Measurements from ENCODE around the gene CRACR2A. TPM values are rescaled to one million over a fixed set of nuclear protein-coding genes. Genes with fewer than 3 reads are reported as not detected.

The CRACR2A gene
- total RNA-seq, 1 donor from 2014 or later, result 0.82 TPM

DNA sequence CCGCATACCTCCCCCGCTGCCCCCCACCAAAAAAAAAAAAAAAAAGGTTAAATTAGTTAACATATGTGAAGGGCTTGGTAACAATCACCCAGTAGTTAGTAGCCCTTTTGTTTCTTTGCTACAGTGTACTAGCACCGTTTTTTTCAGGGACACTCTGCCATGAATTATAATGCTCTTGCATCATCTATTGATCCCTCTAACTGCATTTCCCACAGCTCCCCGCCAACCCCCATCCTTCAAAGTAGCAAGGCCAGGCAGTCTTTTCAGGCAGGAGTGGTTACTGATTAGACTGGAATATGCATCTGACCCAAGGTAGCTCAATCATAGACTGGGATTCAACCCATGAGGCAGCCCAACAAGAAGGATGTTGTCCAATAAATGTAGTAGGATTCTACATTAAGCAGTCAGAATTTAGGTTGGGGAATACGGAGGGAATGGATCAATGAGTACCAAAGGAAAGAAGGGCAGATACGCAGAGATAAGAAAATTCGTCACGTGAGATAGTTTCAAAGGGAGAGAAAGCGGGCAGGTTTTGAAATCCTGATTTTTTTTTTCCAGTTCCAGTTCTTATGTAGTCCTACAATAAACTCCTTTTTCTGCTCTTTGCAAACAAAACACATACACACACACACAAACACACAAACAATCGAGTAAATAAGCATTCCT lies 39.8 kb upstream of the CRACR2A start:
- H3K27me3 Mint-ChIP-seq (ENCODE audit: low read depth), result peaks cover 3% of the 10 kb centered on the region
- H3K27ac Mint-ChIP-seq (ENCODE audit: unreplicated experiment), result no peak overlapping the region
- no peak overlapping the region for H3K4me3 Mint-ChIP-seq (ENCODE audit: unreplicated experiment)
- DNase-seq (ENCODE audit: low spot score), result no peak
- peaks cover 8% of the 10 kb centered on the region for H3K36me3 Mint-ChIP-seq (ENCODE audit: low read depth)
- H3K4me1 Mint-ChIP-seq (ENCODE audit: low read depth), result no peaks in the 10 kb centered on the region
- peaks cover 6% of the 10 kb centered on the region for H3K9me3 Mint-ChIP-seq (ENCODE audit: low read depth)
- TF ChIP-seq, protein P1, sequence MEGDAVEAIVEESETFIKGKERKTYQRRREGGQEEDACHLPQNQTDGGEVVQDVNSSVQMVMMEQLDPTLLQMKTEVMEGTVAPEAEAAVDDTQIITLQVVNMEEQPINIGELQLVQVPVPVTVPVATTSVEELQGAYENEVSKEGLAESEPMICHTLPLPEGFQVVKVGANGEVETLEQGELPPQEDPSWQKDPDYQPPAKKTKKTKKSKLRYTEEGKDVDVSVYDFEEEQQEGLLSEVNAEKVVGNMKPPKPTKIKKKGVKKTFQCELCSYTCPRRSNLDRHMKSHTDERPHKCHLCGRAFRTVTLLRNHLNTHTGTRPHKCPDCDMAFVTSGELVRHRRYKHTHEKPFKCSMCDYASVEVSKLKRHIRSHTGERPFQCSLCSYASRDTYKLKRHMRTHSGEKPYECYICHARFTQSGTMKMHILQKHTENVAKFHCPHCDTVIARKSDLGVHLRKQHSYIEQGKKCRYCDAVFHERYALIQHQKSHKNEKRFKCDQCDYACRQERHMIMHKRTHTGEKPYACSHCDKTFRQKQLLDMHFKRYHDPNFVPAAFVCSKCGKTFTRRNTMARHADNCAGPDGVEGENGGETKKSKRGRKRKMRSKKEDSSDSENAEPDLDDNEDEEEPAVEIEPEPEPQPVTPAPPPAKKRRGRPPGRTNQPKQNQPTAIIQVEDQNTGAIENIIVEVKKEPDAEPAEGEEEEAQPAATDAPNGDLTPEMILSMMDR (IDR thresholded peaks at IDR 0.05), result no peak

DNA sequence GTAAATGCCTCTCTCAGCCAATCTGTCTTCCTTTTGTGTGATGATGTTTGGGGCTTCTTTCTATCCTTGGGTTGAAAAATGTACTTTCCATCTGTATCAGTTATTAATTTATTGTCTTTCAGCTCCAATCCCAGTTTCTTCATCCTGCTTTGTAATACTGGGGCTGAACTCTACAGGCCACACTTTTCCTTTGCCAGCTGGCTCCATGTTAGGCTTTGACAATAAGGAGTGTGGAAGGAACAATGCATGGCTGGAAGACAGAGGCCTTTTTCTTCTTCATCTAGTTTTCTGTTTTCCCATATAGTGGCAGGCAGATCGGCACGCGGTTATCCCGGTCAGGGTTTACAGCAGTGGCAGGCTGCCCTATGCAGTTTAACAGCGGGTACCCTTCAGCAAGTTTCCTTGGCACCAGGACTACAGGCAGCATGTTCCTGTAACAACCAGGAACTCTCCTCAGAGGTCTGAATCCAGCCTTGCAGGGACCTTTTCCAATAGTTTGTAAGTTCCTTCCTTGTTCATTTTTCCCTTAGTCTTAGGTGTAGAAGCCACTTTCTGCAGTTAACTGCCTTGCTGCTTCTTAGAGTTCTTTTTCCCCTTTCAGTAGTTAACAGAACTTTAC lies 38.5 kb upstream of the CRACR2A start:
- TF ChIP-seq, protein P1 (IDR thresholded peaks at IDR 0.05), result no peak
- peaks cover 14% of the 10 kb centered on the region for H3K9me3 Mint-ChIP-seq (ENCODE audit: low read depth)
- H3K27ac Mint-ChIP-seq (ENCODE audit: unreplicated experiment), result no peak overlapping the region
- peaks cover 3% of the 10 kb centered on the region for H3K27me3 Mint-ChIP-seq (ENCODE audit: low read depth)
- no peak for DNase-seq (ENCODE audit: low spot score)
- H3K4me1 Mint-ChIP-seq (ENCODE audit: low read depth), result no peaks in the 10 kb centered on the region
- no peak overlapping the region for H3K4me3 Mint-ChIP-seq (ENCODE audit: unreplicated experiment)
- H3K36me3 Mint-ChIP-seq (ENCODE audit: low read depth), result peaks cover 9% of the 10 kb centered on the region

DNA sequence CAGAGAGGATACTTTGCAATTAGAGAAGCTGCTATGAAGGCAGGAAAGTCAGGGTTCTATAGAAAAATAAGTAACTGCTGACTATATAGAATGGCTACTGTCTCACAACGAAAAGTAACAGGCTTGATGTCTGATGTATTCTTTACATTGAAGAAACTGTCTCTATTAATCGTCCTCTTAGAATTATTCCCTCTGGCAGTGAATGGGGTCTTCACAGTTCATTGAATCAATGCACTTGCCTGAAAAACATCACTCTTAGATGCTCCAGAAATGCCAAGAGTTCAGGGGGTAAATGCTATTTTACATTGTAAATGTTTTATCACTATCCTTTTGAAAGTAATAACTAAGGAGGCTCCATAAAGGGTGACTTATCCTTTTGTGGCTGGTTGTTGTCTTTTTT lies 37.7 kb upstream of the CRACR2A start:
- DNase-seq (ENCODE audit: low spot score), result no peak
- Mint-ChIP-seq H3K4me3 (ENCODE audit: unreplicated experiment) (no peak overlapping the region), H3K9me3 (ENCODE audit: low read depth) (peaks cover 19% of the 10 kb centered on the region), H3K27me3 (ENCODE audit: low read depth) (peaks cover 3% of the 10 kb centered on the region), H3K4me1 (ENCODE audit: low read depth) (no peaks in the 10 kb centered on the region), H3K36me3 (ENCODE audit: low read depth) (peaks cover 9% of the 10 kb centered on the region), H3K27ac (ENCODE audit: unreplicated experiment) (no peak overlapping the region)
- TF ChIP-seq, protein P1 (IDR thresholded peaks at IDR 0.05), result no peak

DNA sequence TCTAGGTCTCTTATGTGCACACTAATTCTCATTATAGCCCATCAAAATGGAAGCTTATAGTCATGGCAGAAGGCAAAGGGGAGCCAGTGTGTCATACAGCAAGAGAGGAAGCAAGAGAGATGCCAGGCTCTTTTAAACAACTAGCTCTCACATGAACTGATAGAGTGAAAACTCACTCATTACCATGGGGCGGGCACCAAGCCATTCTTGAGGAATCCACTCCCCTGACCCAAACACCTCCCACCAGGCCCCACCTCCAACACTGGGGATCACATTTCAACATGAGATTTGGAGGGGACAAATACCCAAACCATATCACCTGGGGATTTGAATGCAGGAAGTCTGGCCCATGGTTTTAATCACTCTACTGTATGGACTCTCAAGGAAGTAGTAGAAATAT lies 36.9 kb upstream of the CRACR2A start:
- peaks cover 9% of the 10 kb centered on the region for H3K36me3 Mint-ChIP-seq (ENCODE audit: low read depth)
- TF ChIP-seq, protein P1 (IDR thresholded peaks at IDR 0.05), result no peak
- peaks cover 22% of the 10 kb centered on the region for H3K9me3 Mint-ChIP-seq (ENCODE audit: low read depth)
- peaks cover 3% of the 10 kb centered on the region for H3K27me3 Mint-ChIP-seq (ENCODE audit: low read depth)
- H3K27ac Mint-ChIP-seq (ENCODE audit: unreplicated experiment), result no peak overlapping the region
- no peaks in the 10 kb centered on the region for H3K4me1 Mint-ChIP-seq (ENCODE audit: low read depth)
- no peak overlapping the region for H3K4me3 Mint-ChIP-seq (ENCODE audit: unreplicated experiment)
- no peak for DNase-seq (ENCODE audit: low spot score)

DNA sequence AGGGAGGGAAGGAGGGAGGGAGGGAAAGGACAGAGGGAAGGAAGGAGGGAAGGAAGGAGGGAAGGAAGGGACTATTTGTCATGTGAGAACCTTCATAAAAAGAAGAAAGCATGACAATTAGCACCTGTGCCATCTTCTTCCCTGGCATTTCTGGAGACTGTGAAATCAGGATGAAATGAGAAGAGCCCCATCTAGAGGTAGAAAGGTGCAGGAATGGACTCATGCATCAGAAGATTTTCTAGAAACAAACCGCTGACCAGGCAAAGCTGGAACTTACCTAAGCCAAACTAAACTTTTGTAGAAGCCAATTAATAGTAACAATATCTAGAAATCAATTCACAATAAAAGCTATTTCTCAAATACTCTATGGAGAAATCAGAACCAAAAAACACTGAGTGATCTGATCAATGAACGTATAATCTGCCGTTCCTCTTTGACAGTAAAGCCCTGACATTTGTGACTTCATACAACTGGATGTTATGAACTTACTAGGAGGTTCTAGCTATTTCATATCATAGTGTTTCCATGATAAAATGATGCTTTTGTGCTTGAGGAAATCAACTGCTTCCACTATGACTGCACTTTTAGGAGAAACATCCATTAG lies 24.4 kb upstream of the CRACR2A start:
- TF ChIP-seq, protein P1 (IDR thresholded peaks at IDR 0.05), result peak; percentile 85
- no peak overlapping the region for H3K4me3 Mint-ChIP-seq (ENCODE audit: unreplicated experiment)
- H3K36me3 Mint-ChIP-seq (ENCODE audit: low read depth), result no peaks in the 10 kb centered on the region
- DNase-seq (ENCODE audit: low spot score), result no peak
- no peaks in the 10 kb centered on the region for H3K4me1 Mint-ChIP-seq (ENCODE audit: low read depth)
- no peaks in the 10 kb centered on the region for H3K9me3 Mint-ChIP-seq (ENCODE audit: low read depth)
- peaks cover 23% of the 10 kb centered on the region for H3K27me3 Mint-ChIP-seq (ENCODE audit: low read depth)
- no peak overlapping the region for H3K27ac Mint-ChIP-seq (ENCODE audit: unreplicated experiment)
